Measurements from ENCODE around the gene ENAH.

ENAH gene

DNA sequence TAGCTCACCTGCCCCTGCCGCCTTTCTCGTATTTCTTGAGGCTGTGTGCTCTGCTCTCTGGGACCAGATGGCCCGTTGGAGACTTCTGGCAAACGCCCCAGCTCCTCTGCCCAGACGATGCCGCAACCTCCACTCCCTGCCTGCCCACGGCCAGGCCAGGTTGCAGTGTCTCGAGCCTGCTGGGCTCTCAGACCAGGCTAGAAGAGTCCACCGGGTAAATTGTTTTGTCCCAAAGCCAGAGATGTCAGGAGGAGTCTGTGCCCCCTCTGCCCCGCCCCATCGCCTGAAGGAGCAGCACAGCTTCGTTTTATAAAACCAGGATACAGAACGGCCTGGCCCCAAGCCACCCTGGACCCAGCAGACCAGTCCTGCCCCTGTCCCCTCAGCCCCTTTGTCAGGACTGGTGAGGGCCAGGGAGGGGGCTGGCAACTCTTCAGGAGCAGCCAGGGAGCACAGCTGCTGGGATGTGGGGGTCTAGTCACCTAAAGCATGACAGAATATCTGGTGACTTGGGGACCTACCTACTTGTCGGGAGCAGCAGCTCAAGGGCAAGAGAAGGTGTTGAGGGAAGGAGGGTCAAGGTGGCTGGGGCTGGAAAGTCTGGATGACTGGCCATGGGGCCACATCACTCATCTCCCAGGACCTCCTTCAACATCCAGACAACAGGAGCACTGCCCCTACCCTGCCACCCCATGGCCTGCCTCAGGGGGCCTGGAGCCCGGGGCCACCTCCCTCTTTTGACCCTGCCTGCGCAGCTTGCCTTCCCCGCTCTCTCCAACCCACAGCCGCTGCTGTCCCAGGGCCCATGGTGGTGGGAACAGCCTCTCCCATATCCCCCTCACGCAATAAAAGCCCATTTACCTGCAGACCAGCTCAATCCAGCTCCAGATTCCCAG, 191.1 kb downstream of the ENAH start:
- DNase-seq (ENCODE audit: extremely low read depth in 1 of 2, low read depth in 1 of 2) = no peak

DNA sequence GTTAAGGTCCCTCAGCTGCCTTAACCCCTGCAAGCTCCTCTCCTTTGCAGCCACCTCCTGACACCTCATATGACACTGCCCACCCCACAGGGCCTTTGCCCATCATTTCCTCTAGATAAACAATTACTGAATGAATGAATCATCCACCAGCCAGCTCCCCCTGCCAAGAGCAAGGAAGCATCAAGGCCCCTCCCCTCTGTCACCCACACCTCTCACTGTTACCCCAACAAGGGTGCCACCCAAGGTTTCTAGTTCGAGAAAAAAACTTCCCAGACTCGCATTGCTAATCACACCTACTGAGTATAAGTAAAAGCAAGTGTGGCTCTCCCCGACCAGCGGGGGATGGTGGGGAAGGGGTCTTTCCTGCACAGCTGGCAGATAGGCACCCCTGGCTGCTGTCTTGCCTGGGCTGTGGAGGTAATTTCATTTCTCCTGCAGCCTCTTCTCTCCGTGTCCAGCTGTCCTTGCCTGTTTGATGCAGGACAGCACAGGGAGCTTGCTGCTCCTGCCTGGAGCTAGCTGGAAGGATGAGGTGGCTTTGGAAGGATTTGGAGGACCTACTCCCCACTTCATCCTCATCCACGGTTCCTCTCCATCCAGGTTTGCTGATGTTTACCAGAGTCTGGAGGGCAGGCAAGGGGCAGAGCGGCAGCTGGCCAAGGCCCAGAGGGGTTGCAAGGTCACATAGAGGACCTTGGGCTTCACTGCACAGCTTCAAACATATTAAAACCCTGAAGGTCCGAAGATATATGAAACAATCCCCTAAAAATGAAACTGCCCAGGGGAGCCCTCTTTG, 192.0 kb downstream of the ENAH start:
- DNase-seq (ENCODE audit: extremely low read depth in 1 of 2, low read depth in 1 of 2) = peak; percentile 27 to 62

DNA sequence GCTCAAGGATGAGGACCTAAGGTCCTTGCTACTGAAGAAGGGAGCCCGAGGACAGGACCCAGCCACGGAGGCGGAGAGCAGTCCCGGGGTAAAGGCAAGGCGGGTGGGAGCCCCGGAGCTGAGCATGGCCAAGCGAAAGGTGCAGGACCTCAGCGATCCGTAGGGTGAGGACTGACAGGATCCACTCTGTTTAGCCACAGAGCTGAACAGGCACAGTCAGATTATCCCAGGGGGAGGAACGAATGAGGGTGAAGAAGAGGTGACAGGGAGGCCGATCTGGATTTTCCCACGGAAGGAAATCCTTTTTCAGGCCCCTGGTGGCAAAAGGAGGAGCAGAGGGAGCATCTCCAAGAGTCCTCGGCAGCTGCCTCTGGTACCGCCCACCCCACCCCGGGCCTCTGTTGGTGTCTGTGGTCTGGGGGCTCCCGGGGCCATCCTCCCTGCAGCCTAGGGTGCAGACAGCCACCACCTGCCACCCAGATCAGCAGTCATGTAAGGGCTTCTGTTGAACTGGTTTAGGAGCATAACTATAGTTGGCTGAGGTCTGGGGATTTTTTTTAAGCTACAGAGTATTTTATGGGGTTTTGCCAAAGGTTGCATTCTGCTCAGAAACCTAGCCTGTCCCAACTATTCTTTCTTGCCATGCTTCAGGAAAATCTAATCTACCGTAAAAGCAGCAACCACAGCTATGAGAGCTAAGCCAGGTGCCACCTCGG, 192.7 kb downstream of the ENAH start:
- DNase-seq (ENCODE audit: extremely low read depth in 1 of 2, low read depth in 1 of 2) = no peak

DNA sequence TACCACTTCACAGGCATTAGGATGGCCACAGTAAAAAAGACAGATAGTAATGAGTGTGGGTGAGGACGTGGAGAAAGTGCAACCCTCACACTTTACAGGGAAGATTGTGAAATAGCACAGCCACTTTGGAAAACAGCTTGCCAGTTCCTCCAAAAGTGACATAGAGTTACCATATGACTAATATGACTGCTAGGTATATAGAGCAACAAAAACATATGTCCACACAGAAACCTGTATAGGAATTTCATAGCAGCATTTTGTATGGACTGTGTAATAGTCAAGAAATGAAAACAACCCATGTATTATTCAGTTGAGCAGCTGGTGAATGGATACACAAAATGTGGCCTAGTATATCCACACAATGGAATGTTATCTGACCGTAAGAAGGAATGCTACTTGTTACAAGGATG, 194.7 kb downstream of the ENAH start:
- no peak for DNase-seq (ENCODE audit: extremely low read depth in 1 of 2, low read depth in 1 of 2)

DNA sequence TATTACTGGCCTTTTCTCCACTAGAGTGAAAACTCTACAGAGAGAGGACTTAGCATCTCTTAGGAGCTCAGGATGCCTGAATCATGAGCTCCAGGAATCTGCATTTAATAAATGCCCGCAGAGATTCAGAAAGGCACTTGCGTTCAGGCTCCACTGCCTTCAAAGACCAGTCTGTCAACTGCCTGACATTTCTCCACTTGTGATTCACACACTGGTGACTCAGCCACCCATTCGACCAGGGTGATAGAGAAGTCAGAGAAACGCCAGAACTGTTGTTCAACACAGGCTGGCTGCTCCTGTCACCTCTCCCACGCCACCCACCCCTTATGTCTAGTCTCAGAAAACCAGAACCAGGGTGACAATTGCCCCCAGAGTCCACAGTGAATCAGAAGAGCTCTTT, 198.2 kb downstream of the ENAH start:
- peak; percentile 59 to 88 for DNase-seq (ENCODE audit: extremely low read depth in 1 of 2, low read depth in 1 of 2)

DNA sequence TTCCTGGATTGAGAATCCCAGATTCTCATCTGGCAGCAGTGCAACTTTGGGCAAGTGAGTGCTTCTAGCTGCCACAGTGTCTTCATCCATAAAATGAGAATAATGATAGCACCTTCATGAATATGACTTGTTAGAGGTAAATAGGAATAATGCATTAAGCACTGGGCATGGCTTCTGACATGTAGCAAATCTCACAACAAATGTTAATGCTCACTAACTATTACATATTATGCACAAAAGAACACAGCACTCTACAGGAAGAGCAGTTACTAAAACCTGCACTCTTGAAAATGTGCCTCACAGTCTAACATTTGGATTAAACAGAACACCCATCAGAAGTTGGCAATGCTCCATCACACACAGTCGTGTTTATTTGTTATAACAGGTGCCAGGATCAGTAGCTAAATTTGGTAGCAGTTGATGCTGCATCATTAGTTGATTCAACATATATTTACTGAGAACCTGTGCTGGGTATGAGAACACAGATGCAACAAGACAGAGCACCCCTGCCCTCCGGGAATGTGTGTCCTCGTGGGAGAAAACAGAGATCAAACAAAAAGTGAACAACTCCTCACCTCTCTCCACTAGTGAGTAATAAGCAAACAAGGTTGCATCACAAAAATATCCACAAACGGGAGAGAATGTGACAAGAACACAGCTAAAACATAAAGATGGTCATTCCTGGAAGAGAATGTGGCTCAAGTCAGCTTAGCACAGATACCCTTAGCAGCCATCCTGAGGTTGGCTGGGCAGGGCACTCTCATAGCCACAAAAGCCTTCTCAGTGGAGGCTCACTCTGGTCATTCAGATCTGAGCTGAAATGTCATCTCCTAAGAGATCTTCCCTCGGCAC, 198.9 kb downstream of the ENAH start:
- DNase-seq (ENCODE audit: extremely low read depth in 1 of 2, low read depth in 1 of 2) = no peak

DNA sequence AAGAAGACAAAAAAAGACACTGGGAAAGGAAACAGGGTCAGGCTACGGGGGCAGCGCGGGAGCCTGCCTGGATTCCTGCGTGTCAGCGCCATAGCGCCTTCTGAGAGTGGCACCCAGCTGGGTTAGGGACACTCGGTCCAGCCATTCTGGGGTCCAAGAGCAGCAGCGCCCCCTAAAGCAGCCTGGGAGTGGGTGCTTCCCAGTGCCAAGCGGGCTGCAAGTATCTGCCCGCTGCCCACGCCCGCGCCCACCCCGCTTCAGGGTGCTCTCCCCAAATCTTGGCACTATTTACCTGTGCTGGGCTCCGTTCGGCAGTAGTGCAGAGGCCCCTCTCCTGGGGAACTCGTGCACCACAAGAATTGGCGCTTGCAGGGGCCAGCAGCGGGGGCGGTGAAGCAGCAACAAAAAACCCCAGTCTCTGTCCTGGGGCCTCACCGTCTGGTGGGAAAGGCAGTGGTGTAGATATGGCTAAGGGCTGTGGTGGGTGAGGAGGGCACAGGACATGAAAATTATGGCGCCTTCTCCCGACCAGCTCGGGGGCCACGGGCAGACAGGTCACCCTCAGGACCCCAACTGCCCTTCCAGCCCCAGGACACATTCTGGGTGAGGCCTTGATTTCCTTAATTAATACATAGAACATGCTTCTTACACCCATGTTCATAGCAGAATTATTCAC, 200.9 kb downstream of the ENAH start:
- DNase-seq (ENCODE audit: extremely low read depth in 1 of 2, low read depth in 1 of 2) = no peak

DNA sequence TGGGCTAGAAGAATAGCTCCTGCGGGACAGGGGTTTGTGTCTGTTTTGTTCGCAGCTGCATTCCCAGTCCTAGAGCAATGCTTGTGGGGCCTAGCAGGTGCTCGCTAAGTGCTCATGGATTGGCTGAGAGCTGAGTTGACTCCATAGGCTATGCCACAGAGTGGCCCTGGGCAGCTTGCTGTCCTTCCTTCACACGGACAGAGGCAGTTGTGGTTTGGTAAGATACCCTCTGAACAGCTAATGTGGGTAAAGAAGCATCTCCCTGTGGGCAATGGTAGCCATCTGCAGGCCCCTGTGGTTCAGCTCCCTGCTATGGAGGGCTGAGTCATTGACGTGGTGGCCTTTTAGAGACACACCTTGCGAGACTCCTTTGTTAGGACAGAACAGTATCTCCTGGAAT, 201.6 kb downstream of the ENAH start:
- DNase-seq (ENCODE audit: extremely low read depth in 1 of 2, low read depth in 1 of 2) = no peak

DNA sequence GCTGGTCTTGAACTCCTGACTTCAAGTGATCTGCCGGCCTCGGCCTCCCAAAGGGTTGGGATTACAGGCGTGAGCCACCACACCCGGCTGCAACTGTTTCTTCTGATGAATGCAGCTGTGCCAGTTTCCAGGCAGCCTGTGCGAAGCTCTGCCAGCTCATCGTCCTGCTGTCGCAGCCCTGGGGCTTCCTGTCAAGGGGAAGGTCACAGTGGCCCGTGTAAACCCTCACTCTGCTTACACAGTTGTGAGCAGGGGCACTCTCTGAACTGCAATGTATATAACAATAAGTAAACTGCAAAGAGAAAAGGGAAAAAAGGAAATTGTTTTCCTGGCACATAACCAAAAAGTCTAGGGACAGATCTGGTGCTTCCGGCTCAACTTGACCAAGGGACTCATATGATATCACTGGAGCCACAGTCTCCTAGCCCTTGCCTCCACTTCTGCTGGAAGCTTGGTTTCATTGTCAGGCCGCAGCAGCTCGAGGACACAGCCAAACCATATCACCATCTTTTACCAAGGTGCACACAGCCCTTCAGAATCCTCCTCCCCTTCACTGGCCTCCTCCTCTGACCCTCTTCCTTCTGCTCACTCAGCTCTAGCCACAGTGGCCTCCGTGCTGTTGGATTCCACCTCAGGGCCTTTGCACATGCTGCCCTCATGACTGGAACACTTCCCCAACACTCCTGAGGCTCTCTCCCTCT, 202.3 kb downstream of the ENAH start:
- no peak for DNase-seq (ENCODE audit: extremely low read depth in 1 of 2, low read depth in 1 of 2)

DNA sequence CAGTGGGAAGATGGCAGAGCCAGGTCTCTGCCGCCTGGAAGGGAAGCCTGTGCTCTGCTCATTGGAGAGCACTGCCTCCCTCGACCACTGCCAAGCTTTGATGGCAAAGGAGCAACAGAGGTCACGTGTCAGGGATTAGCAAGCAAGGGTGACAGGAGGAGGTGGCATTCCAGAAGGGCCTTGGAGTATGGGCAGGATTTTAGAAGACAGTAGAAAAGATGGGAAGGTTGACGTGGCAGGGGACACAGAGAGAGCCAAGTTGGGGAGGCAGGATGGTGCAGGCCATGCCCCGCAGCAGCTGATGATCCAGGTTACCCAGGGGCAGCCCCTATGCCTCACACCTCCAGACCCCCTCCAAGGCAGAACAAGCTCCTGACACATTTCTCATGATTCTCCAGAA, 203.1 kb downstream of the ENAH start:
- DNase-seq (ENCODE audit: extremely low read depth in 1 of 2, low read depth in 1 of 2) = no peak

DNA sequence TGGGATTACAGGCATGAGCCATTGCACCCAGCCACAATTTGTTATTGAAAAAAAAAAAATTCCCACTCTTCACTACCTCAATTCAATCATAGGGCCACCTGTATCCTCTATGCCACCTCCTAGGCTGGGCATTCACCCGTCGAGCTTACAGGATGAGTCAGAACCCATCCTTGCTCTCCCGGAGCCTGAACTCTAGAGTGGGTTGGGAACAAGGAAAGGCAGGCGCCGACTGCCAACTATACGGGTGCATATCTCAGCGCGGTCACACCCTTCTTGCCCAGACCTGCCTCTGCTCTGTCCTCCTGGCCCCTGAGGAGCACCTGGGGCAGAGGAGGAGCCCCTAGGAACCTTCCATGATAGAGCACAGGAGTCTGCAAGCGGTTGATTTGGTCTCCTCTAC, 203.7 kb downstream of the ENAH start:
- DNase-seq (ENCODE audit: extremely low read depth in 1 of 2, low read depth in 1 of 2) = no peak

DNA sequence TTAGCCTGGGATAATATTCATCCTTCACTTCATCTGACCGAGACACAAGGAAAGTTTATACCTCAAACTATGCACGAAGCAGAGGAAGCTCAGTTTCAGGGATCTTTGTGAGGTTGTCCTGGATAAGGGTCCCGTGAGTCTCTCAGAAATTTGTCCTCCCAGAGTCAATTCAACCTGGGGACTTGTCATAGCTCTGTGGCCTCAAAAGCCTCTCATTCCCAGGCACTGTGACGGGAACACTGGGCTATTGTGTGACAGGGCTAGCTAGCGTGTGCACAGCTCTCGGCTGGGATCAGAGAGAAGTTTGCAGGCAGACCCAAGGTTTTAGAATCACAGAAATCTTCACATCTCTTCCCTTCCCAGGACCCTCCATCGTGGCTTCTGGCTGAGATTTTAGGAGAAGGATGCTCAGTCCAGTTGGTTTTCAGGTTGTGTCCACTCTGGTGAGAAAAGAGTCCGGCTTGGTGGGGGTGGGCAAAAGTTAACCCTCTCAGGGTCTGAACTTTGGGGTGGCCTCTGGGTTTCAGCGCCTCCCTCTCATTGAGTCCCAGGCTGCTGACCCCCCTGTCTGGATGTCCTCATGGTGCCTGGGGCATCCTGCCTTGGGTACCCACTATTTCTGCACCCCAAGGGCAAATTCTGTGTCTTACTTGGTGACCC, 204.6 kb downstream of the ENAH start:
- DNase-seq (ENCODE audit: extremely low read depth in 1 of 2, low read depth in 1 of 2) = no peak

DNA sequence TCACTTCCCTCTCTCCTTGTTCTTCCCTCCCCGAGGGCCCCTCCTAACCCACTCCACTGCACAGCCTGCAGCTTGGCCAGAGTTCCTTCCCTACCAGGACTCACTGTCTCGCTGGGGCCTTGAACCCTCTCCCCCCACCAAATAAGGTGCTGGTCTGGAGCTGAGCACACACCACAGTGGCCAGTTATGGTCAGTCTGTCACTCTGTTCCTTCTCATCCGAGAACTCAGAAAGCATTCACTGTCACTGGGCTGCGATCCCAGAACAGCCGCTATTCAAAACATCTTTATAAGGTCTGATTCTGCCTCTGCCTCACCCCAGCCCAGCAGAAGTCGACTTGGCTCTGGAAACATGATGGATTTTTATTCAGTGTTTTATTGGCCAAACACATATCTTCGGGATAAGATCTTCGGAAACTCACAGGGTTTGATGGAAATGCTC, 205.3 kb downstream of the ENAH start:
- no peak for DNase-seq (ENCODE audit: extremely low read depth in 1 of 2, low read depth in 1 of 2)

DNA sequence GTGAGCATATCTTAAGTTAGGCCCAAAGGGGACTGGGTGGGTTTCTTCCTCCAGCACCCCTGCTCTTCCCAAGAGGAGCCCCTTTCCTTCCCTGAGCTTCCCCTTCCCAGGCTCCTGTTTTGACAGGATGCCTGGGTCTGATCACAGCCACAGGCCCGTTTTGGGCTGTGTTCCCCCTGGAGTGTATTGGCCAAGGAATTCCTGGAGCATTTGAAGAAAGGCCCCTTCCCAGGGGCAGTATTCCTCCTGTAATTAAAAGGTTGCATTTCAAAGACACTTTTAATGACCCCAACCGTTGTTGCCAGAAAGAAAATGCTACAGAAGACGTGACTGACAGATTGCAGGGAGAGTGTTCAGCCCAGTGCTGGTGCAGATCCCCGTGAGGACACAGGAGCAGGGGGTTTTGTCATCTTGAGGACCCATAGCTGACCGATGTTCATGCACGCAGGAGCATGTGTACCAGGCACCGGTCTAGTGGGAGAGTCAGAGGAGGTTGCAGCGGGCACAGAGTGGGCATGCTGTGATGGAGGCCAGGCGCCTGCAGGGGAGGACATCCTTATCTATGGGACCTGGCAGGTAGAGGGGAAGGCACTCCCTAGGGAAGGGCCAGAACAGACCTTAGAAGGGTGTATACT, 205.8 kb downstream of the ENAH start:
- DNase-seq (ENCODE audit: extremely low read depth in 1 of 2, low read depth in 1 of 2) = no peak

DNA sequence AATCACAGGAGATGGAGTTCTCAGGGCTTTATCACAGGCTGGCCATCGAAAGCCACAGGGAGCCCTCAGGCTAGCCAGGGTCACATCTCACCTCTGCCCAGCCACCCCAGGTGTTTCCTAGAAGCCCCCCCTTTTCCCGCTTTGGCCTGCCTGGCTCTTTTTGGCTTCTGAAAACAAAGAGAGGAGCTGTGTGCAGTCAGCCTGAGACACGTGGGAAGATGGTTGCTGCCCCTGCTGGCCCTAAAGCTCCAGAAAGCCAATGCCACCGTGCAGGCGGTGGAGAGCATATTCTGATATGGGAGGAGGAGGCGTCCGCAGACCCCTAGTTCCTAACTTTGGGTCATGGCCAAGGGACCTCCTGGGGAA, 206.3 kb downstream of the ENAH start:
- DNase-seq (ENCODE audit: extremely low read depth in 1 of 2, low read depth in 1 of 2) = no peak

DNA sequence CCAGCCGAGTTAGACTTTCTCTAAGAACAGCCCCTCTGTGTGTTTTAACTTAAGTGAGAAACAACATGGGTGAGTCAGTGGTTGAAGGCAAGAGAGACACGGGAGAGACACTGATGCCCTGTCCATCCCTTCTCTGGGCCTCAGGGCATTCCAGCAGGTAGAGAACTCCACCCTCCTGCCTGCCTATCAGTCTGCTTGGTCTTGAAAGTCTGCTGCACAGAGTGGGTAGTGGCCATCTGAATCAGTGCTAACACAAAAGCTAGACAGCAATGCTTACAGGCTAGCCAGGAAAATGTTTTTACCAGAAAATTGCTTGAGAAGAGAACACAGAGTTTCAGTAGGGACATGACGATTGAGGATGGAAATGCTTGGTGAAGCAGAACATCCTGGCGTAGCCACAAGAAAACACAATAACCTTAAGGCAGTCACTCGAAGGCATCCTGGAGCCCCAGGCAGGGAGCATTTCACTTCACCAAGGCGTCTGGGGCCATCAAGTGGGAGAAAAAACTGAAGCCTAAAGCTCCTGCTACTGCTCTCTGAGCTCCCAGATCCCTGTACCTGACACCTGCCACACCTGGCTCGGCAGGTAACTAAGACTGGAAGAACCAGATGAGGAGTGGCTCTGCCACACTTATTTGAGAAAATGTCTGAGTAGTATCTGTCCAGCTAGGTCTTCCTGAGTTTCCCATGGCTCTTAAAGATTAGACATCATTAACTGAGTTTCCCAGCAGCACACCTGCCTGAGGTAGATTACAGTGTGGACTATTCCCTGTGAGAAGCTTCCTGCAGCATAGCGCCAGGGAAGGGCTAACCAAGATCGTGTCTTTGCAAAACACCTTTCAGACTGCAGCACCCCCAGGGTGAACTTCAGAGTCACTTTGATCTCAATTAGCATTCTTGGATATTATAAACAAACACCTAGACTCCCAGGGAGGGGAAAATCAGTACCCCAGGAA, 207.0 kb downstream of the ENAH start:
- DNase-seq (ENCODE audit: extremely low read depth in 1 of 2, low read depth in 1 of 2) = no peak

DNA sequence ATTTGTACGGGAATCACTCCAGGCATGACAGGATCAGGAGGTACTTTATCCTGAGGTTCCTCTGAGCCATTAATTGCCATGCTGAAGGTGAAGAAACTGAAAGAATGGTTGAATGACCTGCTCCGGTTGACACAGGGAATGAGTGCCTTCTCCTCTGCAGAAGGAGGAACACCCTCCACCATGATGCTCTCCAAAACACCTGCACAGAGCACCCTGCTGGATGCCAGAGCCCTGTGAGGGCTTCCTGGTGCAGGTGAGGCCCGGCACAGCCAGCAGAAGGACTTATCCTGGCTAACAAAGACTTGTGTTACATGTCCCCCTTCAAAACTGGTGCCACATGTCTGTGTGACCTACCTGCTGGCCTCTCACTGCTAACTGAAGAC, 210.8 kb downstream of the ENAH start:
- DNase-seq (ENCODE audit: extremely low read depth in 1 of 2, low read depth in 1 of 2) = no peak
